ENCODE data around the gene ANKMY2. TPM values are rescaled to one million over a fixed set of nuclear protein-coding genes. Genes with fewer than 3 reads are reported as not detected.
"Not testable (repeated sequence)": the region's sequence is repeated elsewhere in the genome, so short reads cannot be mapped to it uniquely, and the experiment has no call there.

Gene ANKMY2
- 10 to 100 TPM in 1 of 2 experiments, 1 to 10 TPM in 1; 9.0 to 10.1 TPM for total RNA-seq

DNA sequence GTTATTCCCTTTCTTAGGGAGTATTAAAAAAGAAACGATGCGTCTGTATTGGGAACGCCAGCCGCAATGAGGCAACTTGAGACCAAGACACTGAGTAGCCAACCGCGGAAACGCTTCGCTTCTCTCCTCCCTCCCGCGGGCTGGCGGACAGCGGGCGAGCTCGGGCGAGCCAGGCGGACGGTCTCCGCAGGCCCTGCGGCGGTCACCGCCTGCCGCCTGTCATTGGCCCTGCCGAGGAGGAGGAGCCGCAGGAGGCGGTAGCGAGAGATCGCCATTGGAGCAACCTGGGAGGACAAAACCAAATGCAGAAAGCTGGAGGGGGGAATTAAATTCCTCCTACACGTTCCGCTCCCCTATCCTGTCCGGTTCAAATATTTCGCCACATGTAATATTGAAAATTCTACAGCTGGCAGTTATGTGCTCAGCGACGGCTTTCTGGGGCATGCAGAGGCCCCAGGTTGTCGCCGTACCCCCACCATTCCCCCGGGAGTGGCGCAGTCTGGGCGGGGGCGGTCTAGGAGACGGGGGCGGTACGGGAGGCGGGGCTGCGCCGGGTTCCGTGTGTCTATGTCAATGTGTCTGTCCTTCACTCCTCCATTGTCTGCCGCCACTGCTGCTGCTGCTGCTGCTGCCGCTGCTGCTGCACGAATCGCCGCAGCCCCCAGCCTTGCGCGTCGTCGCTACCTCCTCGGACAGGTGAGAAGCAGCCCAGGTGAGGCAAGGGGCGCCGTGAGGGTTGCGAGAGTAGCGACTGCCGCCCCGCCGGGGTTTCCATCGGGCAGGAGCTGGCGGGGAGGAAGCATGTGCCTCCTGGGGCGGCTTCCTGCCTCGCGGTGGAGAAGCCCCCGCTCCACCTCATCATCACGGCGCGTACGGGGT lies at the start of gene ANKMY2, which contains the start of gene BZW2:
Gene ANKMY2, minus strand, starts transcription at position 162 of the 879 bp plus-strand sequence. CDS start 181 bp downstream, outside the sequence.
Gene BZW2, plus strand, starts transcription at position 589 of the 879 bp plus-strand sequence. CDS start 19,263 bp downstream, outside the sequence.
- Mint-ChIP-seq H3K4me1 (peaks cover 48% of the 10 kb centered on the region), H3K9me3 (ENCODE audit: low read depth) (no peaks in the 10 kb centered on the region), H3K36me3 (ENCODE audit: low read depth) (peaks cover 25% of the 10 kb centered on the region), H3K27ac (peak within 1 kb of the TSS; percentile 99), H3K27me3 (no peaks in the 10 kb centered on the region), H3K4me3 (peak within 1 kb of the TSS; percentile 98)
- intact Hi-C loops (cut with DNase I, micrococcal nuclease) = loop anchor here (1.0 to 10.0 kb wide), 8 partner anchors 26 to 1291 kb away; partner anchors contain the start of genes AHR (in 2 of the 2) and TSPAN13 (in 1 of the 2)
- CTCF ChIA-PET = interaction anchor here (0.7 to 4.8 kb wide), 3 partner anchors 11 to 155 kb away, joined by 3 to 21 read pairs (median 3); no protein-coding TSS in a partner anchor
- ATAC-seq (peak; percentile 90), DNase-seq (peak; percentile 95)
- POLR2A ChIA-PET = interaction anchor here (0.6 to 1.2 kb wide), 3 partner anchors 8 to 225 kb away, joined by 3 to 6 read pairs (median 4); no protein-coding TSS in a partner anchor

DNA sequence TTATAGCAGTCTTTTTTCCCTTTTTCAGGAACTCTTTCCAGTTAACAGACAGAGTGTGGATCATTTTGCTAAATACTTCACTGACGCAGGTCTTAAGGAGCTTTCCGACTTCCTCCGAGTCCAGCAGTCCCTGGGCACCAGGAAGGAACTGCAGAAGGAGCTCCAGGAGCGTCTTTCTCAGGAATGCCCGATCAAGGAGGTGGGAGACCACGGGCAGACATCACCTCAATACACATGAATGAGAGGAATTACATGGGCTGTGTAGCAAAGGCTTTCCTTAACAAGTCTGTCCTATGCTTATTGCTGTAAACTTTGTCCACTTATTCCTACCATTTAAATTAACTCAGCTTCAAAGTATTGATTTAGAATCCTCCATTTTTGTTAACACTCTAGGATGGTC lies 49.3 kb upstream of the ANKMY2 start:
- intact Hi-C loops (cut with DNase I, micrococcal nuclease) = loop anchor here in 1 of 2 experiments (1.0 kb wide), 1 partner anchor 223 kb away; no protein-coding TSS in a partner anchor
- ChIA-PET CTCF (interaction anchor here (0.6 to 1.2 kb wide), 9 partner anchors 8 to 938 kb away, joined by 3 to 8 read pairs (median 3); no protein-coding TSS in a partner anchor), POLR2A (interaction anchor here (0.7 kb wide), 1 partner anchor 92 kb away, joined by 3 read pairs; no protein-coding TSS in a partner anchor)
- DNase-seq = no peak
- Mint-ChIP-seq H3K4me3 (no peak overlapping the region), H3K27me3 (no peaks in the 10 kb centered on the region), H3K27ac (no peak overlapping the region), H3K4me1 (peaks cover 3% of the 10 kb centered on the region), H3K36me3 (ENCODE audit: low read depth) (peaks cover 78% of the 10 kb centered on the region), H3K9me3 (ENCODE audit: low read depth) (no peaks in the 10 kb centered on the region)
- ATAC-seq = no peak

DNA sequence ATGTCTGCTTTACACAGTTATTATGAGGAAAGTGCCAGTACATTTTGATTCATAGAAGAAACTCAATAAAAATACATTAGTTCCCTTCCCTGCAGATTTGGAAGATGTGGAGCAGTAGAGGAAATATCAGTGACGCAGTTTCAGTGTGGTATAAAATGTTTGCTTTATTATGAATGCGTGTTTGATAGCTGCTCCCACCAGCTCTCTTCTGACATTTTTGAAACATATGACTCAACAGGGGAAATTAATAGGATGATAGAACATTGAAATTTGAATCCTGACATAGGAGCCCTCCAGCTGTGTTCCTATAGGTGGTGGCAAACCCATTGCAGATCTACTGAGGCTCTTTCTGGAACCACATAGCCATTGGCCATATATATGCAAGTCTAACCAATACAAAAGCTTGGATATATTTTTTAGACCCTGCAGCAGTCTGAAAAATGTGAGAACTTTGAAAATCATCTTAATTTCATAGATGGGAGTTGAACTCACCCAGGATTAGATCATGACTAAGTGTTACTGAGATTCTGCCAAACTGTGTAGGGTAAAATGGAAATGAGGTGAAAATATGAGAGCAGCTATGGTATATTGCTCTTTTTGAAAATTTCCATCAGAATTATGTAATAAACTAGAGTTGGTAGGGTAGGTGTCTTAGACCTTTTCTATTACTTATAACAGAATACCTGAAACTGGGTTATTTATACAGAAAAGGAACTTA lies 48.2 kb upstream of the ANKMY2 start:
- no peak for ATAC-seq
- ChIA-PET POLR2A (no interaction called here), CTCF (interaction anchor here (1.6 kb wide), 1 partner anchor 10 kb away, joined by 3 read pairs; no protein-coding TSS in a partner anchor)
- Mint-ChIP-seq H3K27ac (no peak overlapping the region), H3K9me3 (ENCODE audit: low read depth) (no peaks in the 10 kb centered on the region), H3K4me1 (peaks cover 3% of the 10 kb centered on the region), H3K4me3 (no peak overlapping the region), H3K27me3 (no peaks in the 10 kb centered on the region), H3K36me3 (ENCODE audit: low read depth) (peaks cover 69% of the 10 kb centered on the region)
- intact Hi-C loops (cut with DNase I, micrococcal nuclease) = no loop called here
- DNase-seq = no peak

DNA sequence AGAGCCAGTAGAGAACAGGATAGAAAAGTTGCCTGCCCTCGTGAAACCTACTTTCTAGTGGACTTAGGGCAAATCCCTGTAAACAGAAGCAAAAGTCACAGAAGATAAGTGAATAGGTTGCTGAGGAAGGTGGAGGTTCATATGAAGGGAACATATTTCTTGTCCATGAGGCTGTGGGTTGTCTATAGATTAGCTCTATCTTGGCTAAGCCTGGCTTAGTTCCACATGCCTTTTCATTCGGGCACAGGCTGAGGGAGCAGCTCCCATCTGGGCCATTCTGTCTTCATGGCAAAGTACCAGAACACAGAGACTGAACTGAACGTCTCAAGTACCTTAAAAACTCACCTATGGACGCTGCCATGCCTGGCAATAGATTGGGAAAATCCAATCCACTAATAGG lies 45.7 kb upstream of the ANKMY2 start:
- intact Hi-C loops (cut with DNase I, micrococcal nuclease) = no loop called here
- DNase-seq (no peak), ATAC-seq (no peak)
- ChIA-PET POLR2A (no interaction called here), CTCF (interaction anchor here (0.6 kb wide), 1 partner anchor 126 kb away, joined by 3 read pairs; no protein-coding TSS in a partner anchor)
- Mint-ChIP-seq H3K4me1 (peaks cover 3% of the 10 kb centered on the region), H3K9me3 (ENCODE audit: low read depth) (no peaks in the 10 kb centered on the region), H3K36me3 (ENCODE audit: low read depth) (peaks cover 52% of the 10 kb centered on the region), H3K4me3 (no peak overlapping the region), H3K27me3 (no peaks in the 10 kb centered on the region), H3K27ac (no peak overlapping the region)

DNA sequence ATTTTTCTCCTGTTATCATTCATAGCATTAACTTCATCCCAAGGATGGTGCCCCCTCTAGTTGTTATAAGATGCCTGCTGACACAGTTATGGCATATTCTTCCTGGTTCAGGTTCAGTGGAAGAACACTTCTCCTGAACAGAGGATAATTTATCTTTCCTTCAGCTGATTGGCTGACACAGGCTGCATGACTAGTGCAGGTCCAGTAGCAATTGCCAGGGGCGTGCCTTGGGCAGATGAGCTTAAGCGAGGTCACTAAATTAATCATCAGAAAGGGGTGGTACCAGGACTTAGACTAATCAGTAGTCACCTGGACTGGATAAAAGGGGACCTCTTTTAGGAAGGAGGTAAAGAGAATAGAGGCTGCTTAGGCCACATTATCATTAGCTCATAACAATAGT lies 42.7 kb upstream of the ANKMY2 start:
- no peaks in the 10 kb centered on the region for H3K27me3 Mint-ChIP-seq
- peaks cover 48% of the 10 kb centered on the region for H3K36me3 Mint-ChIP-seq (ENCODE audit: low read depth)
- ChIA-PET CTCF (interaction anchor here (0.8 to 1.7 kb wide), 5 partner anchors 9 to 230 kb away, joined by 3 to 9 read pairs (median 4); no protein-coding TSS in a partner anchor), POLR2A (no interaction called here)
- peaks cover 19% of the 10 kb centered on the region for H3K4me1 Mint-ChIP-seq
- ATAC-seq (peak; percentile 64), DNase-seq (peak; percentile 10)
- intact Hi-C loops (cut with DNase I, micrococcal nuclease) = no loop called here
- no peak overlapping the region for H3K4me3 Mint-ChIP-seq
- no peaks in the 10 kb centered on the region for H3K9me3 Mint-ChIP-seq (ENCODE audit: low read depth)
- H3K27ac Mint-ChIP-seq = no peak overlapping the region

DNA sequence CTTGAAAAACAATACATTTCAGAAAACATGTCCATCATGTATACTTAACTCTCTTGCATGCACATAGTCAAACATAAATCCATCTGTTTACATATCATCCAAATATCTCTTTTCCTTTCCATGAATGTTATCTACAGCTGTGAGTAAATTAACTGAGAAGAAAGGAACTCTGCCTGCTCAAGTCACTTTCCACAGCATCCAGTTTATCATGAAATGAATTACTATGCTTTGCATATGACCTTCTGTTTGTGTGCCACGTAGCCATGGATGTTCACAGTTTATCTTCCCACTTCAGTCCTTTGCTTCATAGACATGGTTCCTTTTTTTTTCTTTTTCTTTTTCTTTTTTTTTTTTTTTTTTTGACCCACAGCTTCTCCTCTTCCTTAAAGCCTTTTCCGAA lies 40.0 kb upstream of the ANKMY2 start:
- no peak for ATAC-seq
- peaks cover 19% of the 10 kb centered on the region for H3K4me1 Mint-ChIP-seq
- CTCF ChIA-PET = interaction anchor here (0.6 to 0.7 kb wide), 2 partner anchors 22 to 781 kb away, joined by 3 to 5 read pairs; no protein-coding TSS in a partner anchor
- H3K27ac Mint-ChIP-seq = peak overlapping the region; percentile 68
- H3K27me3 Mint-ChIP-seq = no peaks in the 10 kb centered on the region
- POLR2A ChIA-PET = no interaction called here
- DNase-seq = no peak
- H3K4me3 Mint-ChIP-seq = no peak overlapping the region
- intact Hi-C loops (cut with DNase I, micrococcal nuclease) = no loop called here
- H3K9me3 Mint-ChIP-seq (ENCODE audit: low read depth) = no peaks in the 10 kb centered on the region
- H3K36me3 Mint-ChIP-seq (ENCODE audit: low read depth) = peaks cover 47% of the 10 kb centered on the region

DNA sequence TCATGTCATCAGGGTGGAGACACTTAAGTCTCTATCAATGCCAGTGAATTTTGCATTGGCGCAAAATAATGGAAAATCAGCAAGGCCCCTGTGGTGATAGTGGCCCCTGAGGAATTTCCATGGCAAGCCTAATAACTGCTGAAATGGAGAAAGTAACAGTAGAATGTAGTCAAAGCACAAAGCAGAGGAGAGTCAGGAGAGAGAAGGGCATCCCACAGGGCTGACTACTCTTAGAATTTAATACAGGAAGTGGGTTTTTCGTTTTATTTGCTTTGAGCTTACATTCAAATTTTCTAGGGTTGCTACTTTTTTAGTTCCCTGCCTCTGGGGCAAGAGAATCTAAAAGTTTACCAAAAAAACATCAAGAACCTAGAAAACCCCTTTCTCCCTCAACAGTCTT lies 39.4 kb upstream of the ANKMY2 start:
- no peaks in the 10 kb centered on the region for H3K27me3 Mint-ChIP-seq
- no peaks in the 10 kb centered on the region for H3K9me3 Mint-ChIP-seq (ENCODE audit: low read depth)
- ATAC-seq = no peak
- peaks cover 19% of the 10 kb centered on the region for H3K4me1 Mint-ChIP-seq
- H3K27ac Mint-ChIP-seq = peak overlapping the region; percentile 68
- no peak overlapping the region for H3K4me3 Mint-ChIP-seq
- no peak for DNase-seq
- POLR2A ChIA-PET = no interaction called here
- CTCF ChIA-PET = interaction anchor here (0.7 kb wide), 1 partner anchor 781 kb away, joined by 5 read pairs; no protein-coding TSS in a partner anchor
- intact Hi-C loops (cut with DNase I, micrococcal nuclease) = no loop called here
- peaks cover 53% of the 10 kb centered on the region for H3K36me3 Mint-ChIP-seq (ENCODE audit: low read depth)

- H3K4me1 Mint-ChIP-seq; POLR2A ChIA-PET; intact Hi-C loops (cut with DNase I, micrococcal nuclease); H3K27me3 Mint-ChIP-seq; DNase-seq; H3K9me3 Mint-ChIP-seq (ENCODE audit: low read depth); ATAC-seq; H3K4me3 Mint-ChIP-seq; H3K27ac Mint-ChIP-seq: not testable (repeated sequence)
- CTCF ChIA-PET = interaction anchor here (1.5 kb wide), 1 partner anchor 10 kb away, joined by 3 read pairs; no protein-coding TSS in a partner anchor
- H3K36me3 Mint-ChIP-seq (ENCODE audit: low read depth) = peaks cover 66% of the 10 kb centered on the region
Observed at GRCh38 chr7:16678645-16679566, 33.4 kb upstream of the ANKMY2 start.

GRCh38 chr7:16677978-16678494 lies 32.5 kb upstream of the ANKMY2 start:
- H3K9me3 Mint-ChIP-seq (ENCODE audit: low read depth) = no peaks in the 10 kb centered on the region
- CTCF ChIA-PET = interaction anchor here (0.6 to 1.5 kb wide), 2 partner anchors 10 to 57 kb away, joined by 3 read pairs; no protein-coding TSS in a partner anchor
- H3K27me3 Mint-ChIP-seq = no peaks in the 10 kb centered on the region
- H3K27ac Mint-ChIP-seq = no peak overlapping the region
- no peak overlapping the region for H3K4me3 Mint-ChIP-seq
- no peaks in the 10 kb centered on the region for H3K4me1 Mint-ChIP-seq
- peaks cover 63% of the 10 kb centered on the region for H3K36me3 Mint-ChIP-seq (ENCODE audit: low read depth)
- POLR2A ChIA-PET = no interaction called here
- no peak for DNase-seq
- intact Hi-C loops (cut with DNase I, micrococcal nuclease) = no loop called here
- no peak for ATAC-seq

DNA sequence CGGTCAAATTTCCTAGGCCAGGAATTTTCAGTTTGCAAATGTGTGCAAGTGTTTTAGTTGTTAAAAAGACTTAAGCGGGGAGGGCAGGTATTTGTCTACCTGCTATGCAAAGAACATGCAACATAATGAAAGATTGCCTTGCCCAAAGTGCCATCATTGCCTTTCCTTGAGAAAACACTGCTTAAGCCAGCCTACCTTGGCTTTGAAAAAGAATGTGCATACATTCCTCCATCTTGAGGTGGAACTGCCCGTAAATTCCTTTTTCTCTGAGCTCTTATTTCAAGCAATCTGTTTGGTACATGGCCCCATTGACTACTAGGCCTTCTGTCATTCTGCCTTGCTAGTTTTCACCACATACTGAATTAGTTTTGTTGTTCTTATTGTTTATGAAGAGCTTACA lies 29.7 kb upstream of the ANKMY2 start:
- peaks cover 10% of the 10 kb centered on the region for H3K4me1 Mint-ChIP-seq
- H3K4me3 Mint-ChIP-seq = no peak overlapping the region
- H3K27ac Mint-ChIP-seq = no peak overlapping the region
- intact Hi-C loops (cut with DNase I, micrococcal nuclease) = no loop called here
- peaks cover 63% of the 10 kb centered on the region for H3K36me3 Mint-ChIP-seq (ENCODE audit: low read depth)
- no peak for DNase-seq
- ChIA-PET CTCF (interaction anchor here (1.2 kb wide), 1 partner anchor 11 kb away, joined by 6 read pairs; no protein-coding TSS in a partner anchor), POLR2A (no interaction called here)
- no peaks in the 10 kb centered on the region for H3K27me3 Mint-ChIP-seq
- H3K9me3 Mint-ChIP-seq (ENCODE audit: low read depth) = no peaks in the 10 kb centered on the region
- ATAC-seq = no peak

Measured in activated CD4-positive, alpha-beta T cell treated with anti-CD3 and anti-CD28 coated beads for 36 hours (primary cell).